ENCODE results near the gene PYCR2. TPM values are rescaled to one million over a fixed set of nuclear protein-coding genes. Genes with fewer than 3 reads are reported as not detected.
"Not testable (repeated sequence)": the region's sequence is repeated elsewhere in the genome, so short reads cannot be mapped to it uniquely, and the experiment has no call there.

The PYCR2 gene
- total RNA-seq, 1 experiment from 2014 or later, result 104 TPM

DNA sequence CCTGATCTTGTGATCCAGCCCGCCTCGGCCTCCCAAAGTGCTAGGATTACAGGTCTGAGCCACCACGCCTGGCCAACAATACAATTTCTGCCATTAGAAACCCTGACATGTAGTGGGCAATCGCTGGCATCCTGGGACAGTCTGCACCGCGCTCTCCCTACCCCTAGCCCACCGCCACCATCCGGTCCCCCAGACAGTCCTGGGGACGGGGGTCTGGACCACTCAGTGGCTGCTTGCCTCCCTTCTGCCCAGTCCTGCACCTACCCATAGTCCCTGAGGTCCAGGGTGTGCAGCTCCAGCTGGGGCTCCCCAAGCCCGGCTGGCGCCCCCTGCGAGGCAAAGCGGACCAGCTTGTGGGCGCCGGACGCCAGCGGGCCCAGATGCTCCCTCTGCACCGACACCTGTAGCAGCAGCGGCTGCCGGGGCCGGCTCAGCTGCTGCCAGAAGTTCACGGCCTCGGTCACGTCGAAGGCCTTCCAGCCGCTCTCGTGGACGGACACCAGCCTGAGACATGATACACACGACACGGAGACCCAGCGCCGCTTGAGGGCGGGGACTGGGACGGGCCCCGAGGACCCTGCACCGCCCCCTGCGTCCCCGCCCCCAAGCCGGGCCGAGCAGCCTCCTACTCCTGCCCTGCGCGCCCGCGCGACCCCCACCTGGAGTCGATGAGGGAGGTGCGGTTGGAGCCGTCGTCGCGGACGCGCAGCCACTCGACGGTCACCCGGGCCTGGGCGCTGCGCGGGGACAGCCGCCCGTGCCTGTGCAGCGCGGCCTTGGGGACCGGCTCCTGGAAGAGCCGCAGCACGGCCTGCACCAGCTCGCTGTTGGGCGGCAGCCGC, 15.3 kb upstream of the PYCR2 start:
- H4K8ac ChIP-seq (replicated peaks; ENCODE audit: insufficient read length, low read depth, low read length); H2BK12ac ChIP-seq (ENCODE audit: insufficient read length, low read depth, low read length); H3K23me2 ChIP-seq (ENCODE audit: insufficient read length, low read depth, low read length, poor library complexity, severe bottlenecking); H2BK20ac ChIP-seq (ENCODE audit: low read depth, low read length, poor library complexity, severe bottlenecking); H3K79me2 ChIP-seq (ENCODE audit: insufficient read depth, low read length); H3K4me1 ChIP-seq (ENCODE audit: insufficient read depth, low read length); H3K4me2 ChIP-seq (ENCODE audit: insufficient read depth, insufficient read length, low read length); H3K27me3 ChIP-seq (ENCODE audit: insufficient read depth, low read length); H3K27ac Mint-ChIP-seq; H3K4ac ChIP-seq (ENCODE audit: low read depth, low read length); H3K56ac ChIP-seq (ENCODE audit: insufficient read length, low read depth, low read length); H4K20me1 ChIP-seq (ENCODE audit: control insufficient read depth, insufficient read depth, insufficient read length); H2BK5ac ChIP-seq (ENCODE audit: insufficient read length, low read length); H2AFZ ChIP-seq (ENCODE audit: low read length); H3K79me1 ChIP-seq (ENCODE audit: insufficient read depth, low read depth, low read length, poor library complexity, severe bottlenecking); H2AK5ac ChIP-seq (ENCODE audit: insufficient read length, low read length); H4K91ac ChIP-seq (ENCODE audit: insufficient read length, low read depth, low read length); H2BK15ac ChIP-seq (ENCODE audit: low read depth, low read length); H3K14ac ChIP-seq (ENCODE audit: insufficient read depth, low read length); H4K5ac ChIP-seq (ENCODE audit: insufficient read length, low read depth, low read length); H3K9ac ChIP-seq (ENCODE audit: extremely low read depth, insufficient read length, low read length); H3K23ac ChIP-seq (ENCODE audit: insufficient read length, low read depth, low read length); H3K36me3 Mint-ChIP-seq (ENCODE audit: insufficient read depth in 1 of 3, low read depth in 3 of 3); H3K9me3 ChIP-seq (ENCODE audit: control insufficient read depth, low read depth, low read length); H3K9me3 Mint-ChIP-seq; H3K27me3 Mint-ChIP-seq (ENCODE audit: low read depth); H3T11ph ChIP-seq (ENCODE audit: low read length); H2BK120ac ChIP-seq (ENCODE audit: low read depth, low read length, poor library complexity, severe bottlenecking); H3K18ac ChIP-seq (ENCODE audit: insufficient read length, low read depth, low read length); H3K27ac ChIP-seq (ENCODE audit: insufficient read length, low read depth, low read length): not testable (repeated sequence)
- peaks cover 18 to 25% of the 10 kb centered on the region in 2 experiments for H3K4me1 Mint-ChIP-seq
- peak; percentile 79 for DNase-seq
- WGBS (ENCODE audit: extremely low coverage, insufficient read length, low lambda C conversion rate), result no CpG with 5 or more reads among the region's 69 CpGs
- peak overlapping the region in 1 of 2 experiments; percentile 50; a peak in 3 of 5 replicates for H3K4me3 Mint-ChIP-seq
